H7 (cell line): Measurements from ENCODE around the gene NOL7. TPM values are rescaled to one million over a fixed set of nuclear protein-coding genes. Genes with fewer than 3 reads are reported as not detected.

Source experiments
- DNase-seq: peaks from one replicate; pipeline ENCODE4 v3.0.0; 2012
- H3K27me3 ChIP-seq: 2 replicates; pipeline ENCODE4 v1.6.0; 2011; ENCODE audit warnings: mild to moderate bottlenecking, low read length; ENCODE audit not compliant: control insufficient read depth, insufficient read depth
- H3K36me3 ChIP-seq: replicated peaks from 2 replicates; pipeline ENCODE4 v1.5.1; 2011; ENCODE audit warnings: low read length; ENCODE audit not compliant: control insufficient read depth, insufficient read depth
- H3K4me3 ChIP-seq: 2 replicates; pipeline ENCODE4 v1.5.1; 2011; ENCODE audit warnings: low read depth, mild to moderate bottlenecking, control low read depth, low read length, moderate library complexity; ENCODE audit not compliant: insufficient read depth
- total RNA-seq: library from RNA; depleted of rRNA; stranded (reverse); fragments of >200 nt; shearing (Covaris generic); gene quantifications from 2 replicates; pipeline ENCODE4 v1.2.3, GENCODE V29; 2014

The NOL7 gene
- total RNA-seq, 1 experiment from 2014 or later: 46.9 TPM

DNA sequence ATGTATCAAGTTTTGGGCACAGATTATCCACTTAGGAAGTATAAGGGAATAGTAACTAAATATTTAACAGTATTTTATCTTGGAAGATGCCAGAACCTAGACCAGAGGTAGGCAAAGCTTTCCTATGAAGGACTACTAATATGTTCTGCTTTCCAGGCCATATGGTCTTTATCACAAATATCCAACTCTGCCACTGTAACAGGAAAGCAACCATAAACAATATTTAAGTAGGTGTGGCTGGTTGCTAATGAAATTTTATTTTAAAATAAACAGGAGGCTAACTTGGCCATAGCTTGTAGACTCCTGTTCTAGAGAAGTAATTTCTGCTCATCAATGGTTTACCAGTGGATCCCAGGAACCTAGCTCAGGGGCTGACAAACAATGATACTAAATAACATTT, 39.4 kb downstream of the NOL7 start:
- H3K36me3 ChIP-seq: no peaks in the 10 kb centered on the region
- DNase-seq: no peak
- no peak overlapping the region for H3K4me3 ChIP-seq
- no peaks in the 10 kb centered on the region for H3K27me3 ChIP-seq

DNA sequence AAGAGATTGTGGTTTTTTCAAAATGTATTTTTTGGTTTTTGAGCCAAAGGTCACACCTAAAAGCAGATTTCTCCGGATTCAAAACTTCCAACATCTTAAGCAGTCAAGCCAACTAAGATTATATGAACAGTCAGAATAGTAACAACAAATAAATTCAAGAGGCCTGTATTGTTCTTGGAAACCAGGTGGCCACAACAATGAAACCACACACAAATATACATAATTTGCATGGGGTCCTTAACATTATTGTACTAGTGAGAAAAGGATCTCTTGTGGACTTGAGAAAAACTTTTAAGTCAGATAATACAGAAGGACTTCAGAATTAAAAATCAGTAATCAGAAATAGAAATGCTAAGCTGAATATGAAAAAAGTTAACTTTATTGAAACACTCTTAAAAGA, 40.6 kb downstream of the NOL7 start:
- no peak for DNase-seq
- Histone ChIP-seq H3K4me3 (no peak overlapping the region), H3K36me3 (no peaks in the 10 kb centered on the region), H3K27me3 (no peaks in the 10 kb centered on the region)

DNA sequence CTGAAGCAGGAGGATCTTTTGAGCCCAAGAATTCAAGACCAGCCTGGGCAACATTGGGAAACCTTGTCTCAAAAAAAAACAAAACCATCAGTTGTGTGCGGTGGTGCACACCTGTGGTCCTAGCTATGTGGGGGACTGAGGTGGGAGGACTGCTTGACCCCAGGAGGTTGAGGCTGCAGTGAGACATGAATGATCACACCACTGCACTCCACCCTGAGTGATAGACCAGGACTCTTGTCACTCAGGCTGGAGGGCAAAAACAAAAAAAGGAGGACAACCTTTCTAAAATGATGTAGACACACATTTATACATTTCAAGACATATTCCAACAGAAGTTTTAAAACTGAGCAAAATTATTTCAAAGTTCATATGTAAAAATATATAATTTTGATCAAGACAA, 45.1 kb downstream of the NOL7 start:
- no peak for DNase-seq
- no peaks in the 10 kb centered on the region for H3K27me3 ChIP-seq
- no peak overlapping the region for H3K4me3 ChIP-seq
- no peaks in the 10 kb centered on the region for H3K36me3 ChIP-seq

DNA sequence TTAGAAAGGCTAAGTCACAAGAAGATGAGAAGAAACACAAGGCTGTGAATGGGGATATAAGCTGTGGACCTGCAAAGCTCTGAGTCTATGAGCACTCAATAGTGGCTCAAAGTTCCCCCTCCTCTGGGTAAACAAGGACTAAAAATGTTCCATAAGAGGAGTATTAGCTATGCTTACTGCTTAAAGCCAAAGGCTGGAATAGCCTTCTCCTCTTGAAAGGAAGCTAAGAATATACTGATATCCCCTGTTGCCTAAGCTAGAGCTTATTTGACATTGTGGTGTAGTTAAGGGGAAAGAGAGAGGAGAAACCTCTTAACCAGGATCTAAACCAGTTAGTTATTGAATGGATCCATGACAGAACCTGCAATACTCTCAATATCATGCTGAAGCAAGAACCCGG, 45.8 kb downstream of the NOL7 start:
- DNase-seq: no peak
- Histone ChIP-seq H3K36me3 (no peaks in the 10 kb centered on the region), H3K27me3 (no peaks in the 10 kb centered on the region), H3K4me3 (no peak overlapping the region)

DNA sequence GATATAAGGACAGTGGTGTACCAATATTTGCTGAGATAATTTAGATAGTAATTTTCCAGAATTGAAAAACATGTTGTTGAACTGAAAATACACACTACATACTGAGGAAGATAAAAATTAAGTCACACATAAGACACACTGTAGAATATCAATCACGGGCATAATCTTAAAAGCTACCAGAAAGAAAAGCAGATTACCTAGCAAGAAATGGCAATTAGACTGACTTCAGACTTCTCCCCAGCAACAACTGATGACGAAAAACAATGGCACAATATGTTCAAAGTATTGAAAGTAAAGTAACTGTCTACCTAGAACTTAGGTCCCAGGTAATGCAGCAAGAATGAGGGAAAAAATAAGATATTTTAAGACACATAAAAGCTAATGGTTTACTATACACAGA, 46.5 kb downstream of the NOL7 start:
- no peak overlapping the region for H3K4me3 ChIP-seq
- H3K36me3 ChIP-seq: no peaks in the 10 kb centered on the region
- H3K27me3 ChIP-seq: no peaks in the 10 kb centered on the region
- no peak for DNase-seq

DNA sequence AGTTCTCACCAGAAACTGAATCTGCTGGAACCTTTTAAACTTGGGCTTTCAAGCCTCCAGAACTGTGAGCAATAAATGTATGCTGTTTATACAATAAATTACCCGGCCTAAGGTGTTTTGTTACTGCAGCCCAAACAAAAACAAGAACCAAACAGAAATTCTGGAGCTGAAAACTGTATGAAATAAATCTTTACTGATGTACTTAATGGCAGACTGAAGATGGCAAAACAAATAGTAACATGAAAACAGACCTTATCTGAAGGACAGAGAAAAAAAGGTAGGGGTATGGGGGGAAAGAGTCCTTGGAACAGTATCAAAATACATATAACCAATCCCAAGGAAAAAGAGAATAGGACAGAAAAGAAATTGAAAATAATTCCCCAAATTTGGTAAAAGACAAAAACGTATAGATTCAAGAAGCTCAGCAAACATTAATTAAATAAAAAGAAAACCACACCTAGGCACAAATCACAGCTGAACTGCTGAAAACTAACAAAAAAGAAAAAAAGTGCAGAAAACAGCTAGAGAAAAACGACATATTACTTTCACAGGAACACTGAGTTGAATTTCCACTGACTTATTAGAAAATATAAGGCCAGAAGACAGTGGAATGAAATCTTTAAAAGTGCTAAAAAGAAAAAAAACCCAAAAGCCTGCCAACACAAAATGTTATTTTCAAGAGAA, 47.7 kb downstream of the NOL7 start:
- Histone ChIP-seq H3K27me3 (no peaks in the 10 kb centered on the region), H3K36me3 (no peaks in the 10 kb centered on the region), H3K4me3 (no peak overlapping the region)
- no peak for DNase-seq

DNA sequence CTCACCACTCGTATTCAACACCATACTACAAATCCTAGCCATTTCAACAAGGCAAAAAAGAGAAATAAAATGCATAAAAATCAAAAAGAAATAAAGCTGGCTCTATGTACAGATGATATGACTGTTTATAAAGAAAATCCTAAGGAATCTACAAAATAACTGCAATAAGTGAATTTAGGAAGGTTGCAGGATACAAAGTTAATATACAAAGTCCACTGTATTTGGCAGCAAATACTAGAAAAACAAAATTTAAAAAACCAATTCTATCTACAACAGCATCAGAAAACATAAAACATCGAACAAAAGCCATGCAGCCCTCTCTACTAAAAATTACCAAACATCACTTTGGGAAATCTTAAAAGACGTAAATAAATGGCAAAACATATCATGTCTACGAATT, 48.9 kb downstream of the NOL7 start:
- DNase-seq: no peak
- Histone ChIP-seq H3K27me3 (no peaks in the 10 kb centered on the region), H3K4me3 (no peak overlapping the region), H3K36me3 (no peaks in the 10 kb centered on the region)

DNA sequence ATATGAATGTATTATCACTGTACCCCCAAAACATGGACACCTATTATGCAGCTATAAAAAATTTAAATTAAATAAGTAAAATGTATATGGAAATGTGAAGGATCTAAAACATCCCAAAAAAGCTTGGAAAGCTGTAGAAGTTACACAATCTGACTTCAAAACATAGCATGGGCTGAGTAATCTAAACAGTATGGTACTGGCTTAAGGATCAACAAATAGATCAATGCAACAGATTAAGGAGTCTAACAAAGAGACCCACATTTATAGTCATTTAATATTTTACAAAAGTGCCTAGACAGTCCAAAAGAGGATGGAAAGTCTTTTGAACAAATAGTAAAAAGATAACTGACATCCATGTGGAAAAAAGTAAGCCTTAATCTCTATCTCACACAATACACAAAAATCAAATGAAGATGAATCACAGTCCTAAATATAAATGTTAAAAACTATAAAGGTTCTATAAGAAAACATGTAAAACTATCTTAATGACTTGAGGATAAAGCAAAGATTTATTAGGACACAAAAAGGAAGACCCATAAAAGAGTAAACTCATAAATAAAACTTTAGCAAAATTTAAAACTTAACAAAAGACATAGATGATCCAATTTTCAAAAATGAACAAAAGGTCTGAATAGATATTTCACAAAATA, 49.7 kb downstream of the NOL7 start:
- Histone ChIP-seq H3K36me3 (no peaks in the 10 kb centered on the region), H3K27me3 (no peaks in the 10 kb centered on the region), H3K4me3 (no peak overlapping the region)
- DNase-seq: no peak

DNA sequence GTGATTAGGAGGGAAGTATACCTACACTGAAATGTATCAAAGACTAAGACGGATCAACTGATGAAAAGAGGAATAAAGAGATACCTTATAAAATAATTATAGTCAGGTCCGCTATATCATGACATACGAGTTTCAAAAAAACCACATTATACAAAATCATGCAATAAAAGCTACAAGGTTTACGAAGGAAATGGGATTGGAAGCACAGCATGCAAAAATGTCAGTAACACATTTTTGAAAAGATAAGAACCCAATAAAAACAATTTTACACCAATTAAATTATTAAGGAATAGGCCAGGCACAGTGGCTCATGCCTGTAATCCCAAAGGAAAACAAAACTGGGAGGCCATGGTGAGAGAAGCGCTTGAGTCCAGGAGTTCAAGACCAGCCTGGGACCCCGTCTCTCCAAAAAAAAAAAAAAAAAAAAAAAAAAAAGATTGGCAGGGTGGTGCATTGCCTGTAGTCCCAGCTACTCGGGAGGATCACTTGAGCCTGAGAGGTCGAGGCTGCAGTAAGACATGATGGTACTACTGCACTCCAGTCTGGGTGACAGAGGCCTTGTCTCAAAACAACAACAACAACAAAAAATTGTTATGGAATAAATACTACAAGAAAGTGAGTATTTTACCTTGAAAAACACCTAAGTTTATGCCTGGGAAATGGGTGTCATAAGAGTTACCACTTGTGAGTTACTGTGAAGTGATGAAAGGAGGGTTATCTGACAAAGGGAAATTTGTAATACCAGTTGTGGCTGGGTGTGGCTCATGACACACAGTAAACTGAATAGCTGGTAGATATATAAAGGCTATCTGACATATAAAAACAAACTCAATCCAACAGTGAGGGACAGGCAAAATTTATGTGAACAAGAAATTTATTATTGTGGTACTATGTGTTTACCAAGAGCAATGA, 51.3 kb downstream of the NOL7 start:
- no peak overlapping the region for H3K4me3 ChIP-seq
- no peaks in the 10 kb centered on the region for H3K27me3 ChIP-seq
- no peaks in the 10 kb centered on the region for H3K36me3 ChIP-seq
- no peak for DNase-seq

DNA sequence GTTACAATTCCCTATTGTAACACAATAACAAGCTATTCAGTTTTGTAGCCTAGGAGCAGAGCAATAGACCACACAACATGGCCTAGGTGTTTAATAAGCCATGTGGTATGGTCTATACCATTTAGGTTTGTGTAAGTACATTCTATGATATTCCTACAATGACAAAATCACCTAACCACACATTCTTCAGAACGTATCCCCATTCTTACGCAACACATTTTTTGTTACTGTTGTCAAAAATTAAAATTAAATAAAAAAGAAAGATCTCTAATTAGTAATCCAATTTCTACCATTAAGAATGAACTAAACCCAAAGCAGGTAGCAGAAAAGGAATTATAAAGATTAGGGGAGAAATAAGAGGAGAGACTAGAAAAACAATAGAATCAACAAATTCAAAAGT, 52.5 kb downstream of the NOL7 start:
- Histone ChIP-seq H3K4me3 (no peak overlapping the region), H3K36me3 (no peaks in the 10 kb centered on the region), H3K27me3 (no peaks in the 10 kb centered on the region)
- DNase-seq: no peak

DNA sequence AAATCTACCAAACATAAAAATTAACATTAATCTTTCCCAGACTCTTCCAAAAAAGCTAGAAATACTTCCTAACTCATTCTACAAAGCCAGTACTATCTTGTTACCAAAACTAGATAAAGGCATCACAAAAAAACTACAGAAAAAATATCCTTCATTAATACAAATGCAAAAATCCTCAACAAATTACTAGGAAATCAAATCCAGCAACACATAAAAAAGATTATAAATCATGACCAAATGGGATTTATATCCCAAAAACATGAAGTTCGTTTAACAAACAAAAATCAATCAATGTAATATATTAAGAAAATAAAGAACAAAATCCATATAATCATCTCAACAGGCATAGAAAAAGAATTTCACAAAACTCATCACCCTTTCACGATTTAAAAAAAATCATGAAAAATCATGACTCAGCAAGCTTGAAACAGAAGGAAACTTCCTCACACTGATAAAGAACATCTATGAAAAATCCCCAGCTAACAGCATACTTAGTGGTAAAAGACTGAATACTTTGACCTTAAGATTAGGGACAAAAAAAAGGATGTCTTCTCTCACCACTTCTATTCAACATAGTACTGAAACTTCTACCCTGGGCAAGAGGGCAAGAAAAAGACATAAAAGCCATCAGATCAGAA, 53.3 kb downstream of the NOL7 start:
- H3K27me3 ChIP-seq: no peaks in the 10 kb centered on the region
- H3K4me3 ChIP-seq: no peak overlapping the region
- no peak for DNase-seq
- no peaks in the 10 kb centered on the region for H3K36me3 ChIP-seq

DNA sequence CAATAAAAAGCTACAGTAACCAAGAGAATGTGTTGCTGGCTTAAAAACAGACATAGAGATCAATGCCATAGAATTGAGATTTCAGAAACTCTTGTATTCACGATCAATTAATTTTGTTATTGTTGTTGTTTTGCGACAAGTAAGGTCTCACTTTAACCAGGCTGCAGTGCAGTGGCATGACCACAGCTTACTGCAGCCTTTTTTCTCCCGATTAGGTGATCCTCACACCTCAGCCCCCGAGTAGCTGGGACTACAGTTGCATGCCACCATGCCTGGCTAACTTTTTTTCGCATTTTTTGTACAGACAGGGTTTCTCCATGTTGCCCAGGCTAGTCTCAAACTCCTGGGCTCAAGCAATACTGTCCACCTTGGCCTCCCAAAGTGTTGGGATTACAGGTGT, 54.3 kb downstream of the NOL7 start:
- DNase-seq: no peak
- Histone ChIP-seq H3K36me3 (no peaks in the 10 kb centered on the region), H3K4me3 (no peak overlapping the region), H3K27me3 (no peaks in the 10 kb centered on the region)
